Measurements from ENCODE around the gene C1QC.

C1QC gene

GRCh38 chr1:22611530-22611947 lies 31.9 kb upstream of the C1QC start:
- no peak overlapping the region for H3K27ac ChIP-seq
- H3K9me3 ChIP-seq (ENCODE audit: control insufficient read depth, low read length): no peaks in the 10 kb centered on the region
- no peak overlapping the region for H2AFZ ChIP-seq
- no peaks in the 10 kb centered on the region for H3K79me2 ChIP-seq
- no peak for TF ChIP-seq CTCF (IDR thresholded peaks at IDR 0.05)
- peaks cover 3% of the 10 kb centered on the region for H3K27me3 ChIP-seq (ENCODE audit: control insufficient read depth, insufficient read depth, low read length)
- no peaks in the 10 kb centered on the region for H3K4me1 ChIP-seq
- H3K4me3 ChIP-seq (ENCODE audit: low read depth, low read length): no peak overlapping the region
- H3K36me3 ChIP-seq (ENCODE audit: control insufficient read depth, insufficient read depth, low read length): no peaks in the 10 kb centered on the region
- H3K4me2 ChIP-seq (ENCODE audit: low read length): no peak overlapping the region
- no peak overlapping the region for H3K9ac ChIP-seq

GRCh38 chr1:22612671-22613571 lies 30.5 kb upstream of the C1QC start:
- H3K27ac ChIP-seq: no peak overlapping the region
- peaks cover 3% of the 10 kb centered on the region for H3K27me3 ChIP-seq (ENCODE audit: control insufficient read depth, insufficient read depth, low read length)
- no peak overlapping the region for H2AFZ ChIP-seq
- H3K4me2 ChIP-seq (ENCODE audit: low read length): no peak overlapping the region
- no peaks in the 10 kb centered on the region for H3K79me2 ChIP-seq
- H3K9me3 ChIP-seq (ENCODE audit: control insufficient read depth, low read length): no peaks in the 10 kb centered on the region
- H3K36me3 ChIP-seq (ENCODE audit: control insufficient read depth, insufficient read depth, low read length): no peaks in the 10 kb centered on the region
- H3K9ac ChIP-seq: no peak overlapping the region
- no peak overlapping the region for H3K4me3 ChIP-seq (ENCODE audit: low read depth, low read length)
- no peak for TF ChIP-seq CTCF (IDR thresholded peaks at IDR 0.05)
- no peaks in the 10 kb centered on the region for H3K4me1 ChIP-seq

- Histone ChIP-seq H3K4me1 (no peaks in the 10 kb centered on the region), H2AFZ (no peak overlapping the region), H3K27me3 (ENCODE audit: control insufficient read depth, insufficient read depth, low read length) (peaks cover 3% of the 10 kb centered on the region), H3K4me3 (ENCODE audit: low read depth, low read length) (no peak overlapping the region), H3K27ac (no peak overlapping the region), H3K4me2 (ENCODE audit: low read length) (no peak overlapping the region), H3K79me2 (no peaks in the 10 kb centered on the region), H3K9ac (no peak overlapping the region), H3K9me3 (ENCODE audit: control insufficient read depth, low read length) (no peaks in the 10 kb centered on the region), H3K36me3 (ENCODE audit: control insufficient read depth, insufficient read depth, low read length) (no peaks in the 10 kb centered on the region)
- TF ChIP-seq CTCF (IDR thresholded peaks at IDR 0.05): no peak
These were observed 29.9 kb upstream of the C1QC start for GRCh38 chr1:22613572-22613918.

- H3K27ac ChIP-seq: no peak overlapping the region
- TF ChIP-seq CTCF (IDR thresholded peaks at IDR 0.05): no peak
- H3K36me3 ChIP-seq (ENCODE audit: control insufficient read depth, insufficient read depth, low read length): no peaks in the 10 kb centered on the region
- H3K4me2 ChIP-seq (ENCODE audit: low read length): no peak overlapping the region
- H3K9me3 ChIP-seq (ENCODE audit: control insufficient read depth, low read length): no peaks in the 10 kb centered on the region
- H3K9ac ChIP-seq: no peak overlapping the region
- no peak overlapping the region for H2AFZ ChIP-seq
- no peaks in the 10 kb centered on the region for H3K79me2 ChIP-seq
- H3K27me3 ChIP-seq (ENCODE audit: control insufficient read depth, insufficient read depth, low read length): peaks cover under 1% of the 10 kb centered on the region
- H3K4me3 ChIP-seq (ENCODE audit: low read depth, low read length): no peak overlapping the region
- H3K4me1 ChIP-seq: no peaks in the 10 kb centered on the region
These were observed 29.5 kb upstream of the C1QC start for GRCh38 chr1:22613951-22614350.

- H3K79me2 ChIP-seq: no peaks in the 10 kb centered on the region
- H3K4me3 ChIP-seq (ENCODE audit: low read depth, low read length): no peak overlapping the region
- H3K4me1 ChIP-seq: no peaks in the 10 kb centered on the region
- no peaks in the 10 kb centered on the region for H3K36me3 ChIP-seq (ENCODE audit: control insufficient read depth, insufficient read depth, low read length)
- H3K27ac ChIP-seq: no peak overlapping the region
- no peaks in the 10 kb centered on the region for H3K27me3 ChIP-seq (ENCODE audit: control insufficient read depth, insufficient read depth, low read length)
- H3K9ac ChIP-seq: no peak overlapping the region
- no peak overlapping the region for H3K4me2 ChIP-seq (ENCODE audit: low read length)
- TF ChIP-seq CTCF (IDR thresholded peaks at IDR 0.05): no peak
- no peak overlapping the region for H2AFZ ChIP-seq
- H3K9me3 ChIP-seq (ENCODE audit: control insufficient read depth, low read length): no peaks in the 10 kb centered on the region
These were observed 27.5 kb upstream of the C1QC start for GRCh38 chr1:22615886-22616285.
